OCI-LY3 (cell line): ENCODE measurements around the gene FGF4.

Experiments used
- EZH2phosphoT487 ChIP-seq: fragments of 200-600 bp; shearing (Covaris generic); IDR thresholded peaks from 2 replicates; pipeline ENCODE4 v1.6.1; 2018; ENCODE audit warnings: antibody characterized with exemption, mixed run types, low read depth
- TF ChIP-seq, protein P1 (sequence below): fragments of 200-600, 300-600 bp; sonication (generic); IDR thresholded peaks from 2 replicates; pipeline ENCODE4 v1.5.1; 2014; ENCODE audit warnings: antibody characterized with exemption, low read length, low read depth

GRCh38 chr11:69746140-69746539, 29.0 kb downstream of the FGF4 start:
- TF ChIP-seq, protein P1, sequence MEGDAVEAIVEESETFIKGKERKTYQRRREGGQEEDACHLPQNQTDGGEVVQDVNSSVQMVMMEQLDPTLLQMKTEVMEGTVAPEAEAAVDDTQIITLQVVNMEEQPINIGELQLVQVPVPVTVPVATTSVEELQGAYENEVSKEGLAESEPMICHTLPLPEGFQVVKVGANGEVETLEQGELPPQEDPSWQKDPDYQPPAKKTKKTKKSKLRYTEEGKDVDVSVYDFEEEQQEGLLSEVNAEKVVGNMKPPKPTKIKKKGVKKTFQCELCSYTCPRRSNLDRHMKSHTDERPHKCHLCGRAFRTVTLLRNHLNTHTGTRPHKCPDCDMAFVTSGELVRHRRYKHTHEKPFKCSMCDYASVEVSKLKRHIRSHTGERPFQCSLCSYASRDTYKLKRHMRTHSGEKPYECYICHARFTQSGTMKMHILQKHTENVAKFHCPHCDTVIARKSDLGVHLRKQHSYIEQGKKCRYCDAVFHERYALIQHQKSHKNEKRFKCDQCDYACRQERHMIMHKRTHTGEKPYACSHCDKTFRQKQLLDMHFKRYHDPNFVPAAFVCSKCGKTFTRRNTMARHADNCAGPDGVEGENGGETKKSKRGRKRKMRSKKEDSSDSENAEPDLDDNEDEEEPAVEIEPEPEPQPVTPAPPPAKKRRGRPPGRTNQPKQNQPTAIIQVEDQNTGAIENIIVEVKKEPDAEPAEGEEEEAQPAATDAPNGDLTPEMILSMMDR: no peak
- no peak for TF ChIP-seq EZH2phosphoT487
